ENCODE measurements around the gene FLNB. TPM values are rescaled to one million over a fixed set of nuclear protein-coding genes. Genes with fewer than 3 reads are reported as not detected.

Gene FLNB
- polyA plus RNA-seq, 3 donors, result 0.47 to 4.0 (median 2.1) TPM

GRCh38 chr3:58064923-58065638 is 56.9 kb downstream of the FLNB start:
- H3K9ac ChIP-seq (ENCODE audit: insufficient read depth, low read length, poor library complexity, severe bottlenecking), result no peak overlapping the region
- peaks cover 11% of the 10 kb centered on the region for H3K4me1 Mint-ChIP-seq

GRCh38 chr3:58065700-58066167 is 57.5 kb downstream of the FLNB start:
- no peaks in the 10 kb centered on the region for H3K27me3 ChIP-seq (ENCODE audit: control insufficient read depth in 2 of 2, insufficient read depth in 2 of 2, low read length in 2 of 2)
- no peak for DNase-seq
- no peak overlapping the region for H3K27ac ChIP-seq (ENCODE audit: low read depth in 1 of 2, low read length in 2 of 2)
- no peak overlapping the region for H3K4me3 Mint-ChIP-seq
- H3K9me3 ChIP-seq (replicated peaks in 1 of 2; ENCODE audit: control insufficient read depth in 1 of 2, insufficient read depth in 1 of 2, low read length in 2 of 2), result no peaks in the 10 kb centered on the region
- peaks cover 12% of the 10 kb centered on the region for H3K79me2 ChIP-seq (ENCODE audit: insufficient read depth, low read length)
- peaks cover 5% of the 10 kb centered on the region in 2 donors for H3K4me1 ChIP-seq (ENCODE audit: control insufficient read depth in 1 of 2, insufficient read depth in 2 of 2, low read length in 2 of 2)
- TF ChIP-seq CTCF (IDR thresholded peaks at IDR 0.05), result no peak
- no peak overlapping the region for H3K4me3 ChIP-seq (replicated peaks in 1 of 3; ENCODE audit: low read depth in 2 of 3, low read length in 3 of 3)
- peaks cover 11% of the 10 kb centered on the region for H3K4me1 Mint-ChIP-seq
- no peak overlapping the region for H3K9ac ChIP-seq (ENCODE audit: insufficient read depth, low read length, poor library complexity, severe bottlenecking)
- H3K9me3 Mint-ChIP-seq, result no peaks in the 10 kb centered on the region
- intact Hi-C loops (cut with micrococcal nuclease), result no loop called here
- no peak overlapping the region for H3K4me2 ChIP-seq (replicated peaks; ENCODE audit: extremely low read depth, low read length, poor library complexity, severe bottlenecking)
- 95% methylated on average over 4 of the region's 6 CpGs for WGBS (ENCODE audit: insufficient coverage)
- H2AFZ ChIP-seq (ENCODE audit: insufficient read depth, low read depth, low read length, poor library complexity, severe bottlenecking), result no peak overlapping the region
- no peaks in the 10 kb centered on the region for H4K20me1 ChIP-seq (ENCODE audit: insufficient read depth, low read length)
- no peaks in the 10 kb centered on the region for H3K36me3 ChIP-seq (replicated peaks in 1 of 2; ENCODE audit: control insufficient read depth in 1 of 2, insufficient read depth in 2 of 2, low read length in 2 of 2)
- no peaks in the 10 kb centered on the region for H3K36me3 Mint-ChIP-seq
- no peak overlapping the region for H3K27ac Mint-ChIP-seq
- peaks cover 0 to 1% (median 0%) of the 10 kb centered on the region in 3 donors for H3K27me3 Mint-ChIP-seq (ENCODE audit: low read depth in 3 of 3)

More at GRCh38 chr3:58064923-58065638, 56.9 kb downstream of the FLNB start:
- H3K36me3 ChIP-seq (replicated peaks in 1 of 2; ENCODE audit: control insufficient read depth in 1 of 2, insufficient read depth in 2 of 2, low read length in 2 of 2), result no peaks in the 10 kb centered on the region
- WGBS (ENCODE audit: insufficient coverage), result 100% methylated on average over 7 of the region's 10 CpGs
- H2AFZ ChIP-seq (ENCODE audit: insufficient read depth, low read depth, low read length, poor library complexity, severe bottlenecking), result no peak overlapping the region
- H3K4me2 ChIP-seq (replicated peaks; ENCODE audit: extremely low read depth, low read length, poor library complexity, severe bottlenecking), result no peak overlapping the region
- H3K79me2 ChIP-seq (ENCODE audit: insufficient read depth, low read length), result peaks cover 15% of the 10 kb centered on the region
- TF ChIP-seq CTCF (IDR thresholded peaks at IDR 0.05), result no peak
- Mint-ChIP-seq H3K27me3 (ENCODE audit: low read depth in 3 of 3) (peaks cover 0 to 1% (median 0%) of the 10 kb centered on the region in 3 donors), H3K4me3 (no peak overlapping the region), H3K36me3 (no peaks in the 10 kb centered on the region), H3K9me3 (no peaks in the 10 kb centered on the region), H3K27ac (peak overlapping the region in 1 of 7 donors; percentile 25)
- H3K27ac ChIP-seq (ENCODE audit: low read depth in 1 of 2, low read length in 2 of 2), result no peak overlapping the region
- no peaks in the 10 kb centered on the region for H4K20me1 ChIP-seq (ENCODE audit: insufficient read depth, low read length)
- H3K9me3 ChIP-seq (replicated peaks in 1 of 2; ENCODE audit: control insufficient read depth in 1 of 2, insufficient read depth in 1 of 2, low read length in 2 of 2), result no peaks in the 10 kb centered on the region
- DNase-seq, result no peak
- H3K4me3 ChIP-seq (replicated peaks in 1 of 3; ENCODE audit: low read depth in 2 of 3, low read length in 3 of 3), result no peak overlapping the region
- peaks cover 5% of the 10 kb centered on the region in 2 donors for H3K4me1 ChIP-seq (ENCODE audit: control insufficient read depth in 1 of 2, insufficient read depth in 2 of 2, low read length in 2 of 2)
- no peaks in the 10 kb centered on the region for H3K27me3 ChIP-seq (ENCODE audit: control insufficient read depth in 2 of 2, insufficient read depth in 2 of 2, low read length in 2 of 2)
- intact Hi-C loops (cut with micrococcal nuclease), result no loop called here
